Mononuclear cell (primary cell): ENCODE results near the gene TGFB2. TPM values are rescaled to one million over a fixed set of nuclear protein-coding genes. Genes with fewer than 3 reads are reported as not detected.

Source experiments
- H3K27me3 ChIP-seq: 2 replicates; pipeline ENCODE4 v1.6.0; 2011; ENCODE audit warnings: low read length, control low read depth; ENCODE audit not compliant: insufficient read depth
- H3K4me1 ChIP-seq: 2 replicates; pipeline ENCODE4 v1.5.1; 2011; ENCODE audit warnings: mild to moderate bottlenecking, low read length, control low read depth; ENCODE audit not compliant: insufficient read depth
- H3K4me3 ChIP-seq: 2 replicates; pipeline ENCODE4 v1.5.1; 2011; ENCODE audit warnings: mild to moderate bottlenecking, low read length, moderate library complexity
- H3K9me3 ChIP-seq: 2 replicates; pipeline ENCODE4 v1.5.1; 2011; ENCODE audit warnings: low read depth, mild to moderate bottlenecking, control low read depth, low read length
- total RNA-seq: library from RNA; depleted of rRNA; stranded (reverse); fragments of >200 nt; gene quantifications from one replicate; pipeline ENCODE4 v1.2.3, GENCODE V29; 2012

Gene TGFB2
- total RNA-seq, 1 donor: 0.31 TPM

GRCh38 chr1:218363141-218363540 lies 18.0 kb downstream of the TGFB2 start:
- H3K27me3 ChIP-seq: no peaks in the 10 kb centered on the region
- no peaks in the 10 kb centered on the region for H3K9me3 ChIP-seq
- no peak overlapping the region for H3K4me3 ChIP-seq
- H3K4me1 ChIP-seq: no peaks in the 10 kb centered on the region

DNA sequence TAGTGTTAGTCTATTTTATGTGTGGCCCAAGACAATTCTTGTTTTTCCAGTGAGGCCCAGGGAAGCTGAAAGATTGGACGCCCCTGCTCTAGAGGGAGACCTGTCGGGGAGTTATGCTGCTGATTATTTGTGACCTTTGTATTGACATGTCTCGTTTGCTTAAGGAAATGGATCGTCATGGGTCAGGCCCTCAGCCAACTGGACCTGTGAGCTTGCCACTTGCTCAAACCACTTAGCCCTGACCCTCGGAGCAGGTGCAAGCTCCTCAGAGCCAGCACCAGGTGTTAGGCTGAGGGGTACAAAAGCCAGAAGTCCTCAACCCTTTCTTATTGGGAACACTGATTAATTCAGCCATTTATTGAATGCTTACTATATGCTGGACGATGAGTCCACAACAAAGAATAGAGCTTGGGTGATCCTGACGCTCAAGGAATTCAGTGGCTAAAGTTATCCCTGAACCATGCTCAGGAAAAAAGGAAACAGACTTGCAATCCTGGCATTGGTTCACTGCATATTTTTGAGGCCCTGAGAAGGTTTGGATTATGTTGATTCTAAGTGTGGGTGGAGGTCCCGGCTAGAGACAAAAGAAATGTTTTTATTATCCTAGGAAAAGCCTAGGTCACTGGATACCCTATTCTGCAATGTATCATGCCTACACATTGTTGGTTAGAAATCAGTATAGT lies 19.0 kb downstream of the TGFB2 start:
- Histone ChIP-seq H3K27me3 (no peaks in the 10 kb centered on the region), H3K9me3 (no peaks in the 10 kb centered on the region), H3K4me3 (no peak overlapping the region), H3K4me1 (no peaks in the 10 kb centered on the region)

DNA sequence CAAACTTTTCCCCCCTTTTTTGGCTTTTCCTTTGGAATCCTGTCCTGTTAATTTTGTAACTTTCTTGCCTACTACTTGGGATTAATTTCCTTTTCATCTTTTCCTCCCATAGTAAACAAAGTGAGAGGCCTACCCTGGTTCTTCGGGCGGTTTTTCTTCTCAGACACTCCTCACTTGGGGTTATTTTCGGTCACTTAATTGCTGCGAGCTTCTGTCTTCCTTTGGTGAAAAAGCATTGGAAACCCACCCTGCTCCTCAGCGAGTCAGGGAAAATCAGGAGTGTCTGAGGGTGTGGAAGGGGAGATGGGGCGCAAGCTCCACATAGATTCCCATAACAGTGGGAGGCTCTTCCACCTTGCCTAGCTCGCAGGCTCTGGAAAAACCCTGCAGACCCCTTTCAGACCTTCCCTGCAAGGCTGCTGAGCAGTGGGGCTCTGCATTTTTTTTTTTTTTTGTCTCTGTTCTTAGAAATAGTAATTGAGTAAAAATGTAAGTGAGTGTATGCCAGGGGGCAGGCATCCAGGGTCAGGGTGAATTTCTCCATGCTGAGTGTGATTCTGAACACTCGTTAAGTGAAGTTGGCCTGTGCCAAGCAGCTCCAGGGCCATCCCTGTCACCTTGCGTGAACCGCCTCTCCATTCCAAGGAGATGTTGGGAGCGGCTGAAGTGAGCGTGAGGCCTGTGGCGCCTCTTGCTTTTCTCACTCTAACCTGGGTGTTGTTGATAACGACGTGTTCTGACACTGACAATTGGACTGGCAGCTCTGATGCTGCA lies 20.3 kb downstream of the TGFB2 start:
- Histone ChIP-seq H3K4me1 (no peaks in the 10 kb centered on the region), H3K27me3 (no peaks in the 10 kb centered on the region), H3K4me3 (no peak overlapping the region), H3K9me3 (no peaks in the 10 kb centered on the region)

DNA sequence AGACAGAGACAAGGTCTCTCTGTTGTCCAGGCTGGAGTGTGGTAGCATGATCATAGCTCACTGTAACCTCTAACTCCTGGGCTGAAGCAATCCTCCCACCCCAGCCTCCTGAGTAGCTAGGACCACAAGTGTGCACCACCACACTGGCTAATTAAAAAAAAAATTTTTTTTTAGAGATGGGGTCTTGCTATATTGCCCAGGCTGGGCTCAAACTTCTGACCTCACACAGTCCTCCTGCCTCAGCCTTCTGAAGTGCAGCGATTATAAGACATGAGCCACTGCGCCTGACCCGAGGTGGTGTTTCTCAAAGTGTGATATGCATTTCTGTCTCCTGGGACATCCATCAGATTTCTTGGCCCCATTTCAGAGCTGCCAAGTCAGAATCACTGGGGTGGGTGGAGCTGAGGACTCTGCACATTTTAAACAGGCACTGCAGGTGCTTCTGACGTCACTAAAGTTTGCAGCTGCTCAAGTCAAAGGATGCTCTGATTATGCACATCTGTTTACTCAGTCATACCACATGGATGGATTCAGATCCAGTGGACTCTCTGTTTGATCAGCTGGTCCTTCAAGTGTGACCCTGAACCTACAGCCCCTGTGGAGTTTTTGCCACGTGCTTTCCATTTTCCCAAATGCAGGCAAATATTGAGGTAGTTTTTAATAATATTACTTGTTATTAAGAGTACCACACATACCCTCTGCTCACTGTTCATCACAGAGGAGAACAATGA lies 21.4 kb downstream of the TGFB2 start:
- H3K4me1 ChIP-seq: no peaks in the 10 kb centered on the region
- H3K27me3 ChIP-seq: peaks cover 1% of the 10 kb centered on the region
- no peak overlapping the region for H3K4me3 ChIP-seq
- H3K9me3 ChIP-seq: no peaks in the 10 kb centered on the region

GRCh38 chr1:218367118-218367517 lies 22.0 kb downstream of the TGFB2 start:
- Histone ChIP-seq H3K4me3 (no peak overlapping the region), H3K4me1 (no peaks in the 10 kb centered on the region), H3K9me3 (no peaks in the 10 kb centered on the region), H3K27me3 (peaks cover 3% of the 10 kb centered on the region)

GRCh38 chr1:218368686-218369085 lies 23.6 kb downstream of the TGFB2 start:
- H3K4me3 ChIP-seq: no peak overlapping the region
- no peaks in the 10 kb centered on the region for H3K4me1 ChIP-seq
- peaks cover 7% of the 10 kb centered on the region for H3K27me3 ChIP-seq
- no peaks in the 10 kb centered on the region for H3K9me3 ChIP-seq

DNA sequence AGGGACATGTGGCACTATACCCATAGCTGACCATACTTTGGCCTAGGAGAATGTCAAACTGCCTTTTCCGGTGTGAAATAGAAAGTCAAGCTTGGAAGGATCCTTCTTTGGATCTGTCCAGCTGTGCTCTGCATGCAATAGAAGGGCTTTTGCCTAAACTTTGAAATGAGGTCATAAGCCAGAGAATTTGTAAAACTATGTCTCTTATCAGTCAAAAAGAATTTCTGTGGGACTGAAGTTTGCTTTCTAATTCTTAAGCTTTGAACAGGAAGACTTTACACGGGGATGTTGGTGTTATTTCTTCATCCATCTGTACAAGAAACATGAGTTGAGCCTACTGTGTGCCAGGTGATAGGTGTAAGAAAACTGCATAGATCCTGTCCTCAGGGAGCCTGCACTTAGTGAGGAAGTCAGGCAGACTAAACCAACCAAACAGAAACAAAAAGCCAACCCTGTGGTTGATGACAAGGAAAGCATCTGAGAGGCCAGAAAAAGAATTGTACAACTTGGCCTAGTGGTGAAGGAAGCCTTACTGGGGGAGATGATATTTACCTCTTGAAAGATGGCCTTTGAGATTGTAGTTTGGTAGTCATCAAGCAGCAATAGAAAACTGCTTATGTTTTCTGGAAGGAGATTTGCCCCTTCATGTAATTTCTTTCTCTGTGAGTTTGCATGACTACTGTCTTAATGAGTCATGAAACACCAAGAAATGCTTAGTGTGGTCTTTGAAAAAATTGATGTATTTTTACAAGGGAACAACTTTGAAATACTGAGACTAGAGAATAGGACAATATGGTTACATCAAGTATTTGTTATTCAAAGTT lies 24.8 kb downstream of the TGFB2 start:
- Histone ChIP-seq H3K4me1 (no peaks in the 10 kb centered on the region), H3K4me3 (no peak overlapping the region), H3K27me3 (peaks cover 8% of the 10 kb centered on the region), H3K9me3 (no peaks in the 10 kb centered on the region)

DNA sequence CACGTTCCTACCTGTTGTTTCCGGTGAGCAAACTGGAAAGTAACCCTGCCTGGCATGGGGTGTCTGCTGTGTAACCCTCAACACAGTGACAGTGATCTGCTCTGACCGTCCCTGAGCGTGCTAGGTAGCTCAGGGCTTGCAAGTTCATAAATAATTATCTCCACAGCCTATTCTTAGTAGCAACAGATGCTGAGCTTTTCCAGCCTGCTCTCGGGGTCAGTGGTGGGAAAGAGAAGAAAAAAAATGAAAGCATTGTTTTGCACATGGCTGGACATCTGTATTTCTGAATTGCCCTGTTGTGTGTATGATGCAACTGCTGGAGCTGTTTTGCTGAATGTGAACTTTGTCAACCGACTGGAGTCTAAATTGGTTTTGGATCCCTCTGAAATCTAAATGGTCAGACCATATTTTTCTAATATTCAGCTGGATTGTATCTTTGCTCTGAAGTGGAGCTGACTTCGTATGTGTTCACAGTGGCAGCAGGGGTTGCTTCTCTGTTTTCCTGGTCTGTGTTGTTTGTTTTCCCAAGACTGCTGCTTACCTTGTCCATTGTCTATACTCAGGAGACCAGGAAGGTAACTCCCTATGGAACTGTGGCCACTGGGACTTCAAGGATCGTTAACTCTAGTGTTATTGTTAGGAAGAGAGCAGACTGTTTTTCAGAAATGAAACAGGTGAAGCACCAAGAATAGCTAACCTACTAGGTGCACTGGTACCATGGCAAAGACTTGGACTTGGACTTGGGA lies 27.0 kb downstream of the TGFB2 start:
- no peaks in the 10 kb centered on the region for H3K9me3 ChIP-seq
- H3K4me1 ChIP-seq: no peaks in the 10 kb centered on the region
- H3K27me3 ChIP-seq: peaks cover 15% of the 10 kb centered on the region
- no peak overlapping the region for H3K4me3 ChIP-seq

GRCh38 chr1:218374401-218375353 lies 29.5 kb downstream of the TGFB2 start:
- H3K27me3 ChIP-seq: peaks cover 15% of the 10 kb centered on the region

GRCh38 chr1:218376722-218377121 lies 31.6 kb downstream of the TGFB2 start:
- Histone ChIP-seq H3K4me1 (peaks cover 4% of the 10 kb centered on the region), H3K4me3 (no peak overlapping the region), H3K9me3 (no peaks in the 10 kb centered on the region), H3K27me3 (peaks cover 13% of the 10 kb centered on the region)

More at GRCh38 chr1:218374401-218375353, 29.5 kb downstream of the TGFB2 start:
- H3K4me3 ChIP-seq: no peak overlapping the region
- H3K4me1 ChIP-seq: peaks cover 4% of the 10 kb centered on the region
- no peaks in the 10 kb centered on the region for H3K9me3 ChIP-seq

GRCh38 chr1:218377143-218377660 lies 32.1 kb downstream of the TGFB2 start:
- Histone ChIP-seq H3K4me3 (no peak overlapping the region), H3K27me3 (peaks cover 13% of the 10 kb centered on the region), H3K4me1 (peaks cover 4% of the 10 kb centered on the region), H3K9me3 (no peaks in the 10 kb centered on the region)

GRCh38 chr1:218380125-218380977 lies 35.2 kb downstream of the TGFB2 start:
- Histone ChIP-seq H3K4me1 (peaks cover 4% of the 10 kb centered on the region), H3K4me3 (no peak overlapping the region), H3K9me3 (no peaks in the 10 kb centered on the region), H3K27me3 (peaks cover 24% of the 10 kb centered on the region)
